ENCODE results near the gene TSSC4.

TSSC4 gene

GRCh38 chr11:2435288-2436012 is 34.9 kb downstream of the TSSC4 start:
- DNase-seq = no peak

- no peak for DNase-seq
Observed at GRCh38 chr11:2436013-2436520, 35.5 kb downstream of the TSSC4 start.

GRCh38 chr11:2436521-2437031 is 36.0 kb downstream of the TSSC4 start:
- DNase-seq = no peak

GRCh38 chr11:2437516-2437915 is 37.0 kb downstream of the TSSC4 start:
- DNase-seq = no peak

GRCh38 chr11:2439820-2440219 is 39.3 kb downstream of the TSSC4 start:
- no peak for DNase-seq

- no peak for DNase-seq
Observed at GRCh38 chr11:2440646-2441045, 40.1 kb downstream of the TSSC4 start.

- no peak for DNase-seq
Observed at GRCh38 chr11:2441171-2441570, 40.6 kb downstream of the TSSC4 start.

GRCh38 chr11:2442589-2442988 is 42.0 kb downstream of the TSSC4 start:
- no peak for DNase-seq

- DNase-seq = no peak
Observed at GRCh38 chr11:2443406-2443805, 42.9 kb downstream of the TSSC4 start.

GRCh38 chr11:2443881-2444820 is 43.6 kb downstream of the TSSC4 start, which contains the start of gene TRPM5:
Gene TRPM5 (minus strand): TSS chr11:2444514. CDS start chr11:2423036, 21,478 bp downstream.
- DNase-seq = peak; percentile 87

GRCh38 chr11:2444821-2445745 is 44.5 kb downstream of the TSSC4 start, which contains the start of gene KCNQ1:
Gene KCNQ1 (plus strand): TSS chr11:2445008. CDS start chr11:2445099, 91 bp downstream.
- DNase-seq = peak; percentile 40

- DNase-seq = no peak
Observed at GRCh38 chr11:2445746-2446551, 45.4 kb downstream of the TSSC4 start.

GRCh38 chr11:2446590-2447252 is 46.2 kb downstream of the TSSC4 start:
- no peak for DNase-seq

GRCh38 chr11:2447253-2447950 is 46.9 kb downstream of the TSSC4 start:
- DNase-seq = no peak

GRCh38 chr11:2447951-2448650 is 47.6 kb downstream of the TSSC4 start:
- DNase-seq = no peak

- no peak for DNase-seq
Observed at GRCh38 chr11:2448661-2449547, 48.4 kb downstream of the TSSC4 start.

GRCh38 chr11:2449548-2450320 is 49.2 kb downstream of the TSSC4 start:
- no peak for DNase-seq
